Ovary (tissue), 3 donors: ENCODE data around the gene HIF1A.

ENCODE experiments used
- EP300 ChIP-seq: sonication (generic); formaldehyde crosslinking; IDR thresholded peaks from one replicate; pipeline ENCODE4 v1.6.1; 2017; ENCODE audit warnings: antibody characterized with exemption
- TF ChIP-seq, protein P1 (sequence below), 3 donors: fragments of 450-650 bp in 2 of 3; fragments of 200-600 bp in 1 of 3; IDR thresholded peaks; one replicate each; pipeline versions ENCODE4 v1.5.1 to v1.8.0; 2016 to 2022; ENCODE audit warnings: antibody characterized with exemption in 3 of 3, mild to moderate bottlenecking in 1 of 3
- donor health status: DM: no; HTN: no; CAD: no.

DNA sequence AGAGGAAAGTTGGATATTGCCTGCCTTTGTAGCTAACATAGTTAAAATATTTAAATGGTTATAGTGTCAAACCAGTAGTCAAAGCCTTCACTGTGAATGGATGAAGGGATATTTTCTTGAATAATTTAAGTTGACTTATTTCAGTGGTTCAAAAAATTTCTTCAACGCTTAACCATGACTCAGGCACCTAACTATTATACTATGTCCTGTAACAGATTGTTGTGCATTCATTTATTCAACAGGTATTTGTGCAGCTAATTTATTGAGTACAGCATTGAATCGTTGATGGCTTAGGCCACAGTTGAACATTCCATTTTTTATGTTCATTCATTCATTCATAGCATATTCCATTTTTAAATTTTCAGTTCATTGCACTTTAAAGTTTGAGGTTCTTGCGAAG lies 9.2 kb downstream of the HIF1A start:
- TF ChIP-seq, protein P1, sequence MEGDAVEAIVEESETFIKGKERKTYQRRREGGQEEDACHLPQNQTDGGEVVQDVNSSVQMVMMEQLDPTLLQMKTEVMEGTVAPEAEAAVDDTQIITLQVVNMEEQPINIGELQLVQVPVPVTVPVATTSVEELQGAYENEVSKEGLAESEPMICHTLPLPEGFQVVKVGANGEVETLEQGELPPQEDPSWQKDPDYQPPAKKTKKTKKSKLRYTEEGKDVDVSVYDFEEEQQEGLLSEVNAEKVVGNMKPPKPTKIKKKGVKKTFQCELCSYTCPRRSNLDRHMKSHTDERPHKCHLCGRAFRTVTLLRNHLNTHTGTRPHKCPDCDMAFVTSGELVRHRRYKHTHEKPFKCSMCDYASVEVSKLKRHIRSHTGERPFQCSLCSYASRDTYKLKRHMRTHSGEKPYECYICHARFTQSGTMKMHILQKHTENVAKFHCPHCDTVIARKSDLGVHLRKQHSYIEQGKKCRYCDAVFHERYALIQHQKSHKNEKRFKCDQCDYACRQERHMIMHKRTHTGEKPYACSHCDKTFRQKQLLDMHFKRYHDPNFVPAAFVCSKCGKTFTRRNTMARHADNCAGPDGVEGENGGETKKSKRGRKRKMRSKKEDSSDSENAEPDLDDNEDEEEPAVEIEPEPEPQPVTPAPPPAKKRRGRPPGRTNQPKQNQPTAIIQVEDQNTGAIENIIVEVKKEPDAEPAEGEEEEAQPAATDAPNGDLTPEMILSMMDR (IDR thresholded peaks at IDR 0.05), result no peak
- TF ChIP-seq EP300, result no peak
